Osteocyte (in vitro differentiated cells): ENCODE data around the gene GJB3. TPM values are rescaled to one million over a fixed set of nuclear protein-coding genes. Genes with fewer than 3 reads are reported as not detected.

ENCODE experiments used
- DNase-seq: peaks from one replicate; pipeline ENCODE4 v3.0.0; 2021; ENCODE audit warnings: mixed read lengths; ENCODE audit not compliant: unreplicated experiment; ENCODE audit errors: extremely low spot score
- H3K27ac Mint-ChIP-seq: one replicate; pipeline ENCODE4 v1.8.0; 2021; ENCODE audit warnings: mild to moderate bottlenecking, mixed read lengths; ENCODE audit not compliant: unreplicated experiment
- H3K27me3 Mint-ChIP-seq: one replicate; pipeline ENCODE4 v1.8.0; 2021; ENCODE audit warnings: mixed read lengths; ENCODE audit not compliant: unreplicated experiment
- H3K36me3 Mint-ChIP-seq: one replicate; pipeline ENCODE4 v1.8.0; 2021; ENCODE audit warnings: mixed read lengths; ENCODE audit not compliant: unreplicated experiment
- H3K4me1 Mint-ChIP-seq: one replicate; pipeline ENCODE4 v1.8.0; 2021; ENCODE audit warnings: mixed read lengths; ENCODE audit not compliant: unreplicated experiment
- H3K4me3 Mint-ChIP-seq: one replicate; pipeline ENCODE4 v1.8.0; 2021; ENCODE audit warnings: mild to moderate bottlenecking, moderate library complexity, mixed read lengths; ENCODE audit not compliant: unreplicated experiment
- H3K9me3 Mint-ChIP-seq: one replicate; pipeline ENCODE4 v1.8.0; 2021; ENCODE audit warnings: mixed read lengths; ENCODE audit not compliant: unreplicated experiment
- CTCF ChIP-seq: fragments of 200-600 bp; sonication (generic); IDR thresholded peaks from 2 replicates; pipeline ENCODE4 v1.5.0; 2021; ENCODE audit warnings: antibody characterized with exemption, mild to moderate bottlenecking, moderate library complexity
- total RNA-seq: library from RNA; stranded (reverse); gene quantifications from 2 replicates; pipeline ENCODE4 v1.2.1, GENCODE V29; 2021

The GJB3 gene
- total RNA-seq, 1 donor from 2014 or later = not detected

GRCh38 chr1:34777519-34778321, 3.3 kb upstream of the GJB3 start:
- DNase-seq = no peak
- Mint-ChIP-seq H3K27me3 (peaks cover 40% of the 10 kb centered on the region), H3K36me3 (no peaks in the 10 kb centered on the region)

GRCh38 chr1:34778381-34778780, 2.6 kb upstream of the GJB3 start:
- peaks cover 47% of the 10 kb centered on the region for H3K27me3 Mint-ChIP-seq
- DNase-seq = no peak
- TF ChIP-seq CTCF = no peak
- no peaks in the 10 kb centered on the region for H3K9me3 Mint-ChIP-seq
- no peaks in the 10 kb centered on the region for H3K36me3 Mint-ChIP-seq
- no peak overlapping the region for H3K4me3 Mint-ChIP-seq
- H3K27ac Mint-ChIP-seq = no peak overlapping the region
- H3K4me1 Mint-ChIP-seq = peaks cover 4% of the 10 kb centered on the region

More at GRCh38 chr1:34777519-34778321, 3.3 kb upstream of the GJB3 start:
- Mint-ChIP-seq H3K4me1 (peaks cover 4% of the 10 kb centered on the region), H3K27ac (no peak overlapping the region), H3K4me3 (no peak overlapping the region), H3K9me3 (no peaks in the 10 kb centered on the region)
- no peak for TF ChIP-seq CTCF

GRCh38 chr1:34779005-34779404, 2.0 kb upstream of the GJB3 start:
- no peak for DNase-seq
- peaks cover 49% of the 10 kb centered on the region for H3K27me3 Mint-ChIP-seq
- no peaks in the 10 kb centered on the region for H3K36me3 Mint-ChIP-seq
- no peaks in the 10 kb centered on the region for H3K9me3 Mint-ChIP-seq
- peaks cover 4% of the 10 kb centered on the region for H3K4me1 Mint-ChIP-seq
- H3K4me3 Mint-ChIP-seq = no peak overlapping the region
- H3K27ac Mint-ChIP-seq = no peak overlapping the region
- TF ChIP-seq CTCF = no peak

DNA sequence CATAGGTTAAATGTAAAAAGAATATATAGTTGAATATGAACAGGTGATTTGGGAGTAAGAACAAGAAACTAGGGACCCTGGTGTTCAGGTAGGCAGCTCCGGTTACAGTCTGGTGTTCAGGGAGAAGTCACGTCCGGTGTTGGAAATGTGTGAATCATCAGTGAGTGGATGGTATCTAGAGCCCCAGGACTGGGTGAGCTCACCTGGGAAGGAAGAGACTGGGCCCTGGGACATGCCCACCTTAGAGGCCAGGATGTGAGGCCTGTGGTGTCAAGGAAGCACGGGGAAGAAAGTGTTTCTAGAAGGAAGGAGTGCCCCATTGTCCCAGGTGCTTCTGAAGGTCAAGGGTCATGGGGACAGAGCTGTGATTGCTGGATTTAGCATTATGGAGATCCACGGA, 1.5 kb upstream of the GJB3 start:
- H3K27me3 Mint-ChIP-seq = peaks cover 49% of the 10 kb centered on the region
- no peak for DNase-seq
- H3K4me3 Mint-ChIP-seq = no peak overlapping the region
- TF ChIP-seq CTCF = no peak
- H3K9me3 Mint-ChIP-seq = no peaks in the 10 kb centered on the region
- peaks cover 4% of the 10 kb centered on the region for H3K4me1 Mint-ChIP-seq
- no peak overlapping the region for H3K27ac Mint-ChIP-seq
- H3K36me3 Mint-ChIP-seq = no peaks in the 10 kb centered on the region

- H3K27me3 Mint-ChIP-seq = peaks cover 49% of the 10 kb centered on the region
- peaks cover 4% of the 10 kb centered on the region for H3K4me1 Mint-ChIP-seq
- no peak for DNase-seq
- TF ChIP-seq CTCF = no peak
- no peaks in the 10 kb centered on the region for H3K9me3 Mint-ChIP-seq
- H3K36me3 Mint-ChIP-seq = no peaks in the 10 kb centered on the region
- H3K27ac Mint-ChIP-seq = no peak overlapping the region
- H3K4me3 Mint-ChIP-seq = no peak overlapping the region
Observed at GRCh38 chr1:34779962-34780361, 1.1 kb upstream of the GJB3 start.
